Measurements from ENCODE around the gene UGT2B28. TPM values are rescaled to one million over a fixed set of nuclear protein-coding genes. Genes with fewer than 3 reads are reported as not detected.
"Not testable (repeated sequence)": the region's sequence is repeated elsewhere in the genome, so short reads cannot be mapped to it uniquely, and the experiment has no call there.

The UGT2B28 gene
- under 1 TPM in 3 of 4 donors, not detected in 1; 0.30 to 0.42 (median 0.34) TPM for total RNA-seq

DNA sequence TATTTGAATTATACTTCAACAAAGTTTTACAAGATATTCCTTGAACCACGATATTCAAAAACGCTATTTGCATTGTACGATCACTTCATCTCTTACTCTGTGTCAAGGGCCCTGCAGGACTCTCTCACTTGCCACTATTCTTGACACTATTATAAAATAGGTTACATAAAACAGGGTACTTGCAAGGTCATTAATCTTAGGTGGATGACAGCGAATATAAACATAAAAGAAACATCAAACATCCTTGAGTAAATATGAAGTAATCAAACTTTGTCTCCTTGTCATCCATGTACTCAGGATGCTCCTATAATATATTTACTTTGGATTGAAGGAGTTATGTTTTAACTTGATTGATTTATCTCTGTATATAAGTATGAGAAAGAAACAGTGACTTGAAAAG, at the start of gene UGT2B28:
UGT2B28 (plus strand) TSS at position 395 of the 400 bp plus-strand sequence. CDS start 26 bp downstream, outside the sequence.
- not testable (repeated sequence) for DNase-seq (ENCODE audit: low spot score in 2 of 2); H3K27ac ChIP-seq; H3K9me3 ChIP-seq; H3K4me3 ChIP-seq; H3K27me3 ChIP-seq; H3K4me1 ChIP-seq; H3K36me3 ChIP-seq
- WGBS: 80% methylated on average over 4 of the region's 4 CpGs

DNA sequence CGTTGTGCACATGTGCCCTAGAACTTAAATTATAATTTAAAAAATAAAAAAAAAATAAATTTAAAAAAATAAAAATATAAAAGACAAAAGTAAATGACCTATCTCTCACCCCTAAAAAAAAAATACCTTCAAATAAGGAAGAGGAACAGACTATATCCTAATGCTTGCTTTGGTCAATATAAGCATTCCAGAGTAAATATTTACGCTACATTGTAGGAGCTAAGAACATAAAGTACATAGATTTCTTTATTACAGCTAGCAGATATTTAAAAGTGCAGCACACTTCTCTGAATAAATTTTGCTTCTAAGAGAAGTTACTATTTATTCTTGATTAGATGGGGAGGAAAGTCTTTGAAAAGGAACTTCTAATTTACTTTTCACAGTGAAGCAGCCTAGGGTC, 41.2 kb upstream of the UGT2B28 start:
- WGBS: 86% methylated on average over 2 of the region's 2 CpGs
- H3K27ac ChIP-seq: no peak overlapping the region

DNA sequence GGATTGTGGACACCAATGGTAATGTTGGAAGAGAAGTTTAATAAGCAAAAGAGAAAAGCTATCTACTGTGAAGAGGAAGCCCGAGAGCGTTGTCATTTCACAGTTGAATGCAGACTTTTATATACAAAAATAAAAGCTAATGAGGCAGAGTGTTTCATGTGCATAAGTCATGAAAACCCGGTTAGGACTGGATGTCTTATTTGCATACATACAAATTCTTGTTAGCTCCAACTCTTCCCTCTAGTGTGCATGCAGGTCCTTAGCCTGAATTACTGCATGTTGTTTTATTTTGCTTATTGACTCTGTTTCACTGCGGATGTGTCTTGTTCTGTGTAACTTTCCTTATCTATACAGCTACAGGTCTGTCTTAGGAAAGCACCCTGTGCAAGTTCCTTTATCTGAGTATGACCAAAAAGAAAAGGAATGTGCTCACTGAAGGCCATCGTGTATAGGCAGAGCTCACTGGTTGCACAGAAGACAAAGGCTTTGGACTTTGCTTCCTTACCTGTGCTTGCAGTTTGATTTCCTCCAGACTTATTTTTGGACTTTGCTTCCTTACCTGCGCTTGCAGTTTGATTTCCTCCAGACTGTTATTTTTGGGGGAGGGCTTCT, 40.6 kb upstream of the UGT2B28 start:
- 75% methylated on average over 6 of the region's 6 CpGs for WGBS
- TF ChIP-seq POLR2A (IDR thresholded peaks at IDR 0.05): no peak
- TF ChIP-seq, protein P1, sequence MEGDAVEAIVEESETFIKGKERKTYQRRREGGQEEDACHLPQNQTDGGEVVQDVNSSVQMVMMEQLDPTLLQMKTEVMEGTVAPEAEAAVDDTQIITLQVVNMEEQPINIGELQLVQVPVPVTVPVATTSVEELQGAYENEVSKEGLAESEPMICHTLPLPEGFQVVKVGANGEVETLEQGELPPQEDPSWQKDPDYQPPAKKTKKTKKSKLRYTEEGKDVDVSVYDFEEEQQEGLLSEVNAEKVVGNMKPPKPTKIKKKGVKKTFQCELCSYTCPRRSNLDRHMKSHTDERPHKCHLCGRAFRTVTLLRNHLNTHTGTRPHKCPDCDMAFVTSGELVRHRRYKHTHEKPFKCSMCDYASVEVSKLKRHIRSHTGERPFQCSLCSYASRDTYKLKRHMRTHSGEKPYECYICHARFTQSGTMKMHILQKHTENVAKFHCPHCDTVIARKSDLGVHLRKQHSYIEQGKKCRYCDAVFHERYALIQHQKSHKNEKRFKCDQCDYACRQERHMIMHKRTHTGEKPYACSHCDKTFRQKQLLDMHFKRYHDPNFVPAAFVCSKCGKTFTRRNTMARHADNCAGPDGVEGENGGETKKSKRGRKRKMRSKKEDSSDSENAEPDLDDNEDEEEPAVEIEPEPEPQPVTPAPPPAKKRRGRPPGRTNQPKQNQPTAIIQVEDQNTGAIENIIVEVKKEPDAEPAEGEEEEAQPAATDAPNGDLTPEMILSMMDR (IDR thresholded peaks at IDR 0.05): no peak
- TF ChIP-seq EP300 (IDR thresholded peaks at IDR 0.05): no peak
- no peak for TF ChIP-seq POLR2AphosphoS5 (IDR thresholded peaks at IDR 0.05)
- H3K27me3 ChIP-seq: no peaks in the 10 kb centered on the region
- H3K27ac ChIP-seq: no peak overlapping the region
- DNase-seq (ENCODE audit: low spot score in 2 of 2): no peak
- no peaks in the 10 kb centered on the region for H3K4me1 ChIP-seq
- H3K9me3 ChIP-seq: no peaks in the 10 kb centered on the region
- H3K4me3 ChIP-seq: no peak overlapping the region
- H3K36me3 ChIP-seq: no peaks in the 10 kb centered on the region

More for the DNA sequence above, 41.2 kb upstream of the UGT2B28 start:
- H3K36me3 ChIP-seq: no peaks in the 10 kb centered on the region
- no peak for DNase-seq (ENCODE audit: low spot score in 2 of 2)
- TF ChIP-seq POLR2AphosphoS5 (IDR thresholded peaks at IDR 0.05) (no peak), POLR2A (IDR thresholded peaks at IDR 0.05) (no peak), EP300 (IDR thresholded peaks at IDR 0.05) (no peak)
- TF ChIP-seq, protein P1 (IDR thresholded peaks at IDR 0.05): no peak
- no peak overlapping the region for H3K4me3 ChIP-seq
- H3K27me3 ChIP-seq: no peaks in the 10 kb centered on the region
- H3K4me1 ChIP-seq: no peaks in the 10 kb centered on the region
- H3K9me3 ChIP-seq: no peaks in the 10 kb centered on the region

DNA sequence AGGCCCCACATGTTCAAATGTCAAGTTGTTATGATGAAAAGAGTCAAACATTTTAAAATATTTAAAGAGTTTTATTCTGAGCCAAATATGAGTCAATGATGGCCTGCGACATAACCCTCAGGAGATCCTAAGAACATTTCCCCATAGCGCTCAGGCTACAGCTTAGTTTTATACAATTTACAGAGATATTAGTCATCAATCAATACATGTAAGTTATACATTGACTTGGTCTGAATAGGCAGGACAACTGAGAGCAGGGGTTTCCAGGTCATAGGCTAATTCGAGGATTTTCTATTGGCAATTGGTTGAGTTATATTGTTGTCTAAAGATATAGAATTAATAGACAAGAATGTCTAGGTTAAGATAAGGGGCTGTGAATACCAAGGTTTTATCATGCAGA, 39.5 kb upstream of the UGT2B28 start:
- WGBS: 76% methylated on average over 3 of the region's 3 CpGs
- not testable (repeated sequence) for DNase-seq (ENCODE audit: low spot score in 2 of 2); H3K27me3 ChIP-seq; H3K4me1 ChIP-seq; H3K9me3 ChIP-seq; H3K36me3 ChIP-seq; H3K27ac ChIP-seq; H3K4me3 ChIP-seq

DNA sequence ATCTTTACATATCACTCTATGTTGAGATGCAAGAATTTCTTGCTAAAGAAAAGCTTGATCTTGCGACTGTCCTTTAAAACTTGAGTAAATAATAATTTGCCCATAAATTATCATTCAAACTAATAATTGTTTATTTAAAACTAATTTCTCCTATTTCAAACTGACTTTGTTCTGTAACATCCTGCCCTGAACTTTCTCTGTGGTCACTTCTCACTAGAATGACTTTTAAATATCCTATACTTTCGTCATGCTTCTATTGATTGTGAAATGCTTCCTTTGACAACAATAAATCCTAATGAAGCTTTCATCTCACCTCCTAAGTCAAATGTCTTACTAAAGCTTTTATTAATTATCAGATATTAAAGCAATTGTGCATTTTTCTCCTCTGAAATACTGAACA, 38.5 kb upstream of the UGT2B28 start:
- not testable (repeated sequence) for H3K4me1 ChIP-seq; H3K27ac ChIP-seq; H3K27me3 ChIP-seq; H3K4me3 ChIP-seq; DNase-seq (ENCODE audit: low spot score in 2 of 2); H3K9me3 ChIP-seq; H3K36me3 ChIP-seq
- 80% methylated on average over 2 of the region's 2 CpGs for WGBS

DNA sequence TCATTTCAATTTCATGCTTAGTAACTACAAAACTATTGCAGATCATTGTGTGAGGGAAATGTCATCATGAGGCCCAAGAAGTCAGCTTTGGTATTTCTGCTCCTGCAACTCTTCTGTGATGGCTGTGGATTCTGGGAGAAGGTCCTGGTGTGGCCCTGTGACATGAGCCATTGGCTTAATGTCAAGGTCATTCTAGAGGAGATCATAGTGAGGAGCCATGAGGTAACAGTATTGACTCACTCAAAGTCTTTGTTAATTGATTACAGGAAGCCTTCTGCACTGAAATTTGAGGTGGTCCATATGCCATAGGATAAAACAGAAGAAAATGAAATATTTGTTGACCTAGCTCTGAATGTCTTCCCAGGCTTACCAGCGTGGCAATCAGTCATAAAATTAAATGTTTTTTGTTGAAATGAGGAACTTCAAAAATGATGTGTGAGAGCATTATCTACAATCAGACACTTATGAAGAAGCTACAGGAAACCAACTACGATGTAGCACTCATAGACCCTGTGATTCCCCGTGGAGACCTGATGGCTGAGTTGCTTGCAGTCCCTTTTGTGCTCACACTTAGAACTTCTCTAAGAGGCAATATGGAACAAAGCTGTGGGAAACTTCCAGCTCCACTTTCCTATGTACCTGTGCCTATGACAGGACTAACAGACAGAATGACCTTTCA, 37.6 kb upstream of the UGT2B28 start:
- H3K4me3 ChIP-seq; H3K9me3 ChIP-seq; H3K36me3 ChIP-seq; H3K27me3 ChIP-seq; H3K27ac ChIP-seq; DNase-seq (ENCODE audit: low spot score in 2 of 2); H3K4me1 ChIP-seq: not testable (repeated sequence)
- WGBS: 79% methylated on average over 3 of the region's 3 CpGs

DNA sequence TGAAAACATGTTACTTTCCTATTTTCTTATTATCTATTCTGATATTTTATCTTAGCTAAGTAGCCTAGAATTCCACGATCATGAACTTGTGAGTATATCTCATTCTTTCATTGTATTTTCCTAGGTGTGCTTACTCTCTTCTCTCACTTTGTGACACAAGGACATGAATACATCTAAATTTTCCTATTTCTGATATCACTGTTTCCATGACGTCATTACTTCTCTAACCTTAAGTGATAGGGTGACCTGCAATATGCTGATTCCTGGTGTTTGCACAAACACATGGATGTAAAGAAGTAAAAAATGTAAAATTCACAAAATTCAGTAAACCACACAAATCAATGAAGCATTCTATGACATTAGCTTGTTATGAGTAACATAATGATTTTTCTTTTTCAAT, 29.4 kb upstream of the UGT2B28 start:
- not testable (repeated sequence) for H3K36me3 ChIP-seq; H3K4me3 ChIP-seq; H3K27me3 ChIP-seq; H3K27ac ChIP-seq; H3K4me1 ChIP-seq; H3K9me3 ChIP-seq; DNase-seq (ENCODE audit: low spot score in 2 of 2)
- 86% methylated on average over 2 of the region's 2 CpGs for WGBS

DNA sequence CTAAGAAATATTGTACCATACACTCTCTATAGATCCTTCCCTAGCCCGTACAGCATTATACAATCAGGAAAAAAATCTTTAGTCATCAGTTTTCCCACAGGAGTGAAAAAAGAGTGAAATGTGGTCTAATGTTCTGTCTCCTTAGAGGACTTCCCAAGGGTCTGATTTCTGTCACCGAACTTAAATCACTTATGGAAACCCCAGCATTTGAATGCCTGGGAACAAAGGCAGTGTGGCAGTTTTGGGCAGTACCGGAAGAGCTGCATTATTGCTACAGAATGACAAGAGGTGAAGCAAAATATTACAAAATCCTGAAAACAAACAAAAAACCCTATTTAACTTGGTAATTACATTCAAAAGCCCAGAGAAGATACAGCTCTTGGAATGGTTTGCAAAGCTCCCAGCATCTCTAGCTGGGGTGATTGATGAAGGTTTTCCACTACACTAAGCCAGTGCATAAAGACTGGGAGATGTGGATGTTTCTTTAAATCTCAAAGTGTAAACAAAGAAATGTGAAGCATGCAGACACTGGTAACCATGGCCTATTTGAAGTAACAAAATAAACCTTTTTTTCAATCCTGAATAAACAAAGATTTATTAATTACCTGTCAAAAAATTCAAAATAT, 27.0 kb upstream of the UGT2B28 start:
- not testable (repeated sequence) for H3K27ac ChIP-seq; H3K4me1 ChIP-seq; H3K4me3 ChIP-seq; H3K27me3 ChIP-seq; DNase-seq (ENCODE audit: low spot score in 2 of 2); H3K36me3 ChIP-seq; H3K9me3 ChIP-seq
- 84% methylated on average over 3 of the region's 3 CpGs for WGBS

DNA sequence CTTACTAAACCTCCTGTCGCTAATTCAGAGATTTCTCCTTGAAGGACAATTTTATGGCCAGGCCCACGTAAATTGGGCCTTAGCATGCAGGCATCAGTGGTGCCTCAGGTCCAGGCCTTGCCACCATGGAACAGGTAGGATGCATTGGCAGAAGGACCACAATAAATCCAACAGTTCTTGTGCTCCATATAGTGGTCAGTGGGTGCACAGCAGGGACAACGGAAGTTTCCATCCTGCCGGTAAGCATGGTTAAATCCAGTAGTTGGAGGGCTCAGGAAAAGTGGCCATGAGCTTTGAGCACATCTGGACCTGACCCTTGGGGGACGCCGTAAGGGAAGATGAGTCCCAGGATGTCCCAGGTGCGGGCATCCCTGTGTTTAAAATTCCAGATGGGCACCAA, 11.7 kb upstream of the UGT2B28 start:
- H3K4me3 ChIP-seq; H3K36me3 ChIP-seq; H3K9me3 ChIP-seq; H3K27me3 ChIP-seq; H3K4me1 ChIP-seq; H3K27ac ChIP-seq; DNase-seq (ENCODE audit: low spot score in 2 of 2): not testable (repeated sequence)
- 92% methylated on average over 7 of the region's 7 CpGs for WGBS

DNA sequence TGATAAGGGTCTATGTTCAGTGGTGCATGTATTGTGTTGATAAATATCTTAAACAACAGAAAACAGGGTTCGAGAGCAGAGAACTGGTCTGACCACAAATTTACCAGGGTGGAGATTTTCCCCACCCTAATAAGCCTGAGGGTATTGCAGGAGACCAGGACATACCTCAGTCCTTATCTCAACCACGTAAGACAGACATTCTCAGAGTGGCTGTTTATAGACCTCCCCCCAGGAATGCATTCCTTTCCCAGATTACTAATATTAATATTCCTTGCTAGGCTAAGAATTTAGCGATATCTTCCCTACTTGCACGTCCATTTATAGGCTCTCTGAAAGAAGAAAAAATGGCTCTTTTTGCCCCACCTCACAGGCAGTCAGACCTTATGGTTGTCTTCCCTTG, 16.1 kb downstream of the UGT2B28 start:
- not testable (repeated sequence) for H3K4me1 ChIP-seq; H3K27ac ChIP-seq; H3K36me3 ChIP-seq; H3K4me3 ChIP-seq; H3K9me3 ChIP-seq; DNase-seq (ENCODE audit: low spot score in 2 of 2); H3K27me3 ChIP-seq
- 70% methylated on average over 4 of the region's 4 CpGs for WGBS

DNA sequence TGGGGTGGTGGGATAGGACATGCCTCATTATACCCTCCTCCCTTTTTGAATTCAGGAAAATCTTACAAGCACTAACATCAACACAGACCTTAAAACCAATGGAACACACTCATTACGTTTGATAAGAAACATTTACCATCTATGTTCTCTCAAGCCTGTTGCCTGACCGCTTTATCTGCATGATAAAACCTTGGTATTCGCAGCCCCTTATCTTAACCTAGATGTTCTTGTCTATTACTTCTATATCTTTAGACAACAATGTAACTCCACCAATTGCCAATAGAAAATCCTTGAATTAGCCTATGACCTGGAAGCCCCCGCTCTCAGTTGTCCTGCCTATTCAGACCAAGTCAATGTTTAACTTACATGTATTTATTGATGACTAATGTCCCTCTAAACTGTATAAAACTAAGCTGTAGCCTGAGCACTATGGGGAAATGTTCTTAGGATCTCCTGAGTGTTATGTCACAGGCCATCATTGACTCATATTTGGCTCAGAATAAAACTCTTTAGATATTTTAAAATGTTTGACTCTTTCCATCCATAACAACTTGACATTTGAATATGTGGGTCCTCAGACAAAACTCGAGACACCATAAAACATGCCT, 28.3 kb downstream of the UGT2B28 start:
- H3K36me3 ChIP-seq; H3K4me1 ChIP-seq; H3K9me3 ChIP-seq; DNase-seq (ENCODE audit: low spot score in 2 of 2); H3K27ac ChIP-seq; H3K27me3 ChIP-seq; H3K4me3 ChIP-seq: not testable (repeated sequence)
- 81% methylated on average over 5 of the region's 5 CpGs for WGBS

All from suprapubic skin (tissue), 4 donors.